Mucosa of stomach (tissue), 1 donor: Measurements from ENCODE around the gene SHC1.

Experiments used
- H3K27me3 ChIP-seq: one replicate; pipeline ENCODE4 v1.7.0; 2013; ENCODE audit warnings: mild to moderate bottlenecking, low read length; ENCODE audit not compliant: control insufficient read depth, insufficient read depth
- H3K36me3 ChIP-seq: one replicate; pipeline ENCODE4 v1.7.0; 2013; ENCODE audit warnings: low read length; ENCODE audit not compliant: control insufficient read depth, insufficient read depth
- H3K4me1 ChIP-seq: one replicate; pipeline ENCODE4 v1.7.0; 2013; ENCODE audit warnings: mild to moderate bottlenecking, low read length; ENCODE audit not compliant: control insufficient read depth, insufficient read depth
- H3K4me3 ChIP-seq: one replicate; pipeline ENCODE4 v1.7.0; 2013; ENCODE audit warnings: low read length
- H3K9ac ChIP-seq: one replicate; pipeline ENCODE4 v1.7.0; 2013; ENCODE audit warnings: mild to moderate bottlenecking, low read length, moderate library complexity
- H3K9me3 ChIP-seq: one replicate; pipeline ENCODE4 v1.7.0; 2013; ENCODE audit warnings: mild to moderate bottlenecking, low read length, moderate library complexity; ENCODE audit not compliant: control insufficient read depth
- donor health status: Pancreatic carcinoma.

Gene SHC1

DNA sequence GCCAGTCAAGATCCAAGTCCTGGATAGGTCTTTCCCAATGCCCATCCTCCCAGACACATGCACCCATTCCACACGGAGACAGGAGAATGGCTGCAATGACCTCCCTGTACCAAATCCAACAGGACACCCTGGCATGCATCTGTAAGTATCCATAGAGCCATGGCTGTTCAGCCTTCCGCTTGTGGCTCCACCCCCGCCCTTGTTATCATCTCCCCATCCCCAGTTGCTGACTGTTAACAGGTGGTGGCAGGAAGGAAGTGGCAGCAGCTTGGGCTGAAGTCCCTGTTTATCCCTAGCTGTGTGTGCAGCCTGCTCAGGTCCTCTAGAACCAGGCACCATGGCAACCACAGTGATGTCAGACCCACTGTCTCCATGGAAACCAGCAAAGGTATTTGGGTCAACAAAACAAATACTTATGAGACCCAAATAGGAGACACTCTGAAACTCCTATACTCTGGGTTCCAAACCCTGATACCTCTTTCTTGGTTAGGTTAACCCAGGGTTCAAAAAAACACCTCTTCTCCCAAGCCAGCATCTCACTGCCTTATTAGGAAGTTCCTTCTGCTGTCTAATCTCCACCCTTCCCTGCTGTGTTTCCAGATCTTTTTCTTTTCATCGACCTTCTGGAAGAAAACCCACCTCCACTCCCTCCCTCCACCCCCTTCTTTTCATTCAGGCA is 15.4 kb downstream of the SHC1 start:
- Histone ChIP-seq H3K27me3 (no peaks in the 10 kb centered on the region), H3K4me3 (peak overlapping the region; percentile 60), H3K36me3 (no peaks in the 10 kb centered on the region), H3K9ac (peak overlapping the region; percentile 60), H3K9me3 (no peaks in the 10 kb centered on the region), H3K4me1 (peaks cover 36% of the 10 kb centered on the region)

DNA sequence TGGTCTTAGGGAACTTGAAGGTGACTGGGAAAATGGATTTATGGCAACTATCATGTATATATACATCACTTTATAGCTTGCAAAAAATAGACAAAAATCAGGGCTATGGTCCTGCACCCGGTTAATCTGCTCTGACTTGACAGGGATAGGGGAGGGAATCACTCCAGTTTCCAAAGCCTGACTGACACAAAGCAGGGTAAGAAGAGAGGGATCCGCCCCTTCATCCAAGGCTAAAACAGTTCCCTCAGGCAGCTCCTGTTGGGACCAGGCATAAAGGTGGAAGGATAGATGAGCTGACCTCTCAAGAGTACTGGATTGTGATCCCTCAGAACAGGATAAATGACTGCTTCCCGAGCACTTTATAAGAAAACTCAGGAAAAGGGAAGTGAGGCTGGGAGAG is 16.0 kb downstream of the SHC1 start:
- H3K9ac ChIP-seq, result no peak overlapping the region
- no peak overlapping the region for H3K4me3 ChIP-seq
- no peaks in the 10 kb centered on the region for H3K27me3 ChIP-seq
- no peaks in the 10 kb centered on the region for H3K36me3 ChIP-seq
- peaks cover 36% of the 10 kb centered on the region for H3K4me1 ChIP-seq
- H3K9me3 ChIP-seq, result no peaks in the 10 kb centered on the region

GRCh38 chr1:154953611-154954038 is 16.9 kb downstream of the SHC1 start:
- no peaks in the 10 kb centered on the region for H3K27me3 ChIP-seq
- peak overlapping the region; percentile 24 for H3K9ac ChIP-seq
- H3K9me3 ChIP-seq, result no peaks in the 10 kb centered on the region
- no peaks in the 10 kb centered on the region for H3K36me3 ChIP-seq
- no peak overlapping the region for H3K4me3 ChIP-seq
- H3K4me1 ChIP-seq, result peaks cover 36% of the 10 kb centered on the region

DNA sequence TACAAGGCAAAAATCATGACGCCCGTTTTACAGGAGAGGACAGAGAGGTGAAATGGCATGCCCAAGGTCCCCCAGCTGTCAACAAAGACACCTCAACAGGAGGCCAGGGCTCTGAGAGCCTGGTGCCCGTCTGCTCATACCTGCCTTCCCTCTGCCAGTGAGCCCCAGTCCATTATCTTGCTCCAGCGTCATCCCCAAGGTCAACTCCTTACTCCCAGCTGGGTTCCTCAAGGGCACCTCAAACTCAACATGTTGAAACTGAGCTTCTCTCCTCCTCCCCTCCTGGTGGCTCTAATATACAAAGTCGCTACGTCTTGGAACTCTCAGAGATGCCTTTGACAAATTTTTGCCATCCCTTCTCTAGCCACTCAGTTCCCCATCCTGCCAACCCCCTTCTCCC is 17.9 kb downstream of the SHC1 start:
- Histone ChIP-seq H3K27me3 (no peaks in the 10 kb centered on the region), H3K36me3 (peaks cover 5% of the 10 kb centered on the region), H3K9me3 (no peaks in the 10 kb centered on the region), H3K9ac (no peak overlapping the region), H3K4me1 (peaks cover 36% of the 10 kb centered on the region), H3K4me3 (no peak overlapping the region)

DNA sequence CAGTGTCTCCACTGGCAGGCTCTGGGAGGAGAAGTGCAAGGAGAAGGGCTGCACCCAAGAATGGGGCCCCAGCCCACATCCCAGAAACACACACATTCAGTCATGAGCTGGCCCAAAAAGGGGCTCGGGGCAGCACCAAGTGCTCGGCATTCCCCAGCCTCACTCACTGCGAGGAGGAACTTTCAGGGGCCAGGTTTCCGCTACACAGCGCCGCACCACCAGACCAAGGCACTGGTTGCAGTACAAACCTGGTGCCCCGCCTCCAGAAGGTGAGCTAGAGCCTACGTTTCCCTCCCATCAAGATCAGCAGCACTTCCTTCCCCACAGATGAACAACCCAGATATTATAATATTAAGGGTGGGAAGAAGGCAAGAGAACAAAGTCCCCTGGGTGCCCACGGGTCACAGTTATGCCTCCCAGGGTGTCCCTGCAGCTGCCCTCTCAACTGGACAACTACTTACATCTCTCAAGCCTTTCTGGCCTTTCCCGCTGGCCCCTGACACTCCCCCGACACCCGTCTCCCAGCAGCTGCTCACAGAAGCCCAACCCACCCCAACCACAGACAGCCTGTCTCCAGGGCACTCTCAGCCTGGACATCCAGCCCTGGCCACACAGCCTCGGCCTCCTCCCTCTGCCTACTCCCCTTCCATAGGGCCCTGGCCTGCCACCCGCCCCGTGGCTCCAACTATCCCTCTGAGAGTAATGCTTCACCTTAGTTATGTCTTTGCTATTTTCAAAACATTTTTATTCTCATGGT is 18.5 kb downstream of the SHC1 start:
- H3K27me3 ChIP-seq, result no peaks in the 10 kb centered on the region
- no peak overlapping the region for H3K4me3 ChIP-seq
- H3K9ac ChIP-seq, result no peak overlapping the region
- H3K36me3 ChIP-seq, result peaks cover 8% of the 10 kb centered on the region
- H3K9me3 ChIP-seq, result no peaks in the 10 kb centered on the region
- H3K4me1 ChIP-seq, result peaks cover 33% of the 10 kb centered on the region

DNA sequence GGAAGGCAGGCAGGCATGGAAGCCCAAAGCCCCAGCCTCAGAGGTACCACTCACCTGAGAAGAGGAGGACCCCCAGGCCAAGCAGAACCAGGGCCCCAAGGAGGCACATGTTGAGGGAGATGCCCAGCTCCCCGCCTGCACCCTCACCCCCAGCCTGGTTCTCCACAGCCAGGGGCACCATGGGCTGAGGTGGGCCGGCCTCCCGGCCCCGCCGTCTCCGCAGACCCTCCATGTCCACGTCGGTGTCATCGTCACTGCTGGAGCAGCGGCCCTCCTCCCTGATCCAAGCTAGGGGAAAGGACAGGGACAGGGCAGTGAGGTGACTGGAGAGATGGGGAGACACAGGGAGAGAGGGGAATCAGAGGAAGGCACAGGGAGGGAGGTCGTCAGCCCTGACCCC is 22.5 kb downstream of the SHC1 start:
- H3K36me3 ChIP-seq, result peaks cover 8% of the 10 kb centered on the region
- no peaks in the 10 kb centered on the region for H3K9me3 ChIP-seq
- H3K9ac ChIP-seq, result no peak overlapping the region
- no peak overlapping the region for H3K4me3 ChIP-seq
- peaks cover 20% of the 10 kb centered on the region for H3K4me1 ChIP-seq
- no peaks in the 10 kb centered on the region for H3K27me3 ChIP-seq

GRCh38 chr1:154945962-154946850 is 24.3 kb downstream of the SHC1 start:
- Histone ChIP-seq H3K9ac (no peak overlapping the region), H3K27me3 (no peaks in the 10 kb centered on the region), H3K4me1 (peaks cover 36% of the 10 kb centered on the region), H3K36me3 (peaks cover 8% of the 10 kb centered on the region), H3K4me3 (no peak overlapping the region), H3K9me3 (no peaks in the 10 kb centered on the region)

- H3K9me3 ChIP-seq, result no peaks in the 10 kb centered on the region
- H3K36me3 ChIP-seq, result peaks cover 8% of the 10 kb centered on the region
- H3K4me1 ChIP-seq, result peaks cover 43% of the 10 kb centered on the region
- H3K27me3 ChIP-seq, result no peaks in the 10 kb centered on the region
- no peak overlapping the region for H3K4me3 ChIP-seq
- H3K9ac ChIP-seq, result no peak overlapping the region
These were observed 25.2 kb downstream of the SHC1 start for GRCh38 chr1:154945160-154945961.

- Histone ChIP-seq H3K4me3 (no peak overlapping the region), H3K9me3 (no peaks in the 10 kb centered on the region), H3K27me3 (no peaks in the 10 kb centered on the region), H3K36me3 (peaks cover 8% of the 10 kb centered on the region), H3K9ac (peak overlapping the region; percentile 23), H3K4me1 (peaks cover 43% of the 10 kb centered on the region)
These were observed 26.0 kb downstream of the SHC1 start for GRCh38 chr1:154944401-154945159.

DNA sequence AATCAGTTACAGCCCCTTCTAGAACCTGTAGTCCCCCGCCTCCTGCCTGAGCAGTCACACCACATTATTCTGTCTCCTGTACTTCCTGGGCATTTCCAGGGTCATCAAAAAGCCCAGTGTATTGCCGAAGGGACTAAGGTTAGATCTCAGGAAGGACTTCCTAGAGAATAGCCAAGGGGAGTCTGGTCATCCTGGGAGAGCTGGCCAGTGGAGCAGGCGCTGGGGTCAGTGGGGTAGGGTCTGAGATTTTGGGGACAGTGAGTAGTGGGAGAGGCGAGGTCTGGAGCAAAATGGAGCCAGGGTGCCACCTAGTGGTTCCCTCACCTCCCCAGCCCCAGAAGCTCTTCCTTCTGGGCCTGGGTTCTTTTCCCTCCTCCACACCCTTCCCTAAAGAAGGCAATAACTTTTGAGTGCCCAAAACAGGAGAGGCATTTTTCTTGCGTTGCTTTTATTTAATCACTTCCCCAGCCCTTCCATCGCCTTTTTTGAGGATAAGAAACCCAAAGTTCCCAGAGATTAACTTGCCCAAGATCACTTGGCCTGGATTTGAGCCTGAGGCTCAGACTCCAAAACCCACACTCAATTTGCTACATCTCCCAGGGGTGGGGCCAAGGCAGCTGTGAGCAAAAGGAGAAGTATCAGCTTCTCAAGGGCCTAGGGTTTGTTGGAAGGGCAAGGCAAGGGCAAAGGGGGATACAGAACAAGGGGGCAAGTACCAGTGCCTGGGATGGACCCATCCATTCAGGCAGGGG is 26.7 kb downstream of the SHC1 start:
- H3K27me3 ChIP-seq, result no peaks in the 10 kb centered on the region
- H3K9ac ChIP-seq, result peak overlapping the region; percentile 23
- no peaks in the 10 kb centered on the region for H3K9me3 ChIP-seq
- peaks cover 8% of the 10 kb centered on the region for H3K36me3 ChIP-seq
- H3K4me3 ChIP-seq, result no peak overlapping the region
- H3K4me1 ChIP-seq, result peaks cover 43% of the 10 kb centered on the region
